IPS DF 19.7 (cell line): ENCODE data around the gene SIVA1.

Experiments
- DNase-seq: peaks from one replicate; pipeline ENCODE4 v3.0.0-alpha.2; 2013; ENCODE audit warnings: low read depth, low spot score

SIVA1 gene

DNA sequence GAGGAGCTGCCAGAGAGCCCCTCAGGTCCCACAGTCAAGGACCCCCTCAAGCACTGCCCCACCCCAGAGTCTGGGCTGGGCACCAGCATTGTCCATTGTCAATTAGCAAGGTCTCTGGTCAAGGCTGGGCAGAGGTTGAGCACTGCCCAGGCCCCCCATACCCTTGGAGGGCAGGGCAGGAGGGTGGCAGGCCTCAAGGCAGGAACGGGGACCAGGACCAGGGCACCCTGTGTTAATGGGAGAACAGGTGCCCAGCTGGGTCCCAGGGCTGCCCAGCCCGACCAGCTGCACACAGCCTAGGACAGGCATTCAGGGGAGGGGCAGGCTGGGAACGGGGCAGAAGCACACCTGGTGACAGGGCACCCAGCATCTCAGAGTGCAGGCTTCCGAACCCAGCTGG, 18.4 kb downstream of the SIVA1 start:
- DNase-seq, result no peak

DNA sequence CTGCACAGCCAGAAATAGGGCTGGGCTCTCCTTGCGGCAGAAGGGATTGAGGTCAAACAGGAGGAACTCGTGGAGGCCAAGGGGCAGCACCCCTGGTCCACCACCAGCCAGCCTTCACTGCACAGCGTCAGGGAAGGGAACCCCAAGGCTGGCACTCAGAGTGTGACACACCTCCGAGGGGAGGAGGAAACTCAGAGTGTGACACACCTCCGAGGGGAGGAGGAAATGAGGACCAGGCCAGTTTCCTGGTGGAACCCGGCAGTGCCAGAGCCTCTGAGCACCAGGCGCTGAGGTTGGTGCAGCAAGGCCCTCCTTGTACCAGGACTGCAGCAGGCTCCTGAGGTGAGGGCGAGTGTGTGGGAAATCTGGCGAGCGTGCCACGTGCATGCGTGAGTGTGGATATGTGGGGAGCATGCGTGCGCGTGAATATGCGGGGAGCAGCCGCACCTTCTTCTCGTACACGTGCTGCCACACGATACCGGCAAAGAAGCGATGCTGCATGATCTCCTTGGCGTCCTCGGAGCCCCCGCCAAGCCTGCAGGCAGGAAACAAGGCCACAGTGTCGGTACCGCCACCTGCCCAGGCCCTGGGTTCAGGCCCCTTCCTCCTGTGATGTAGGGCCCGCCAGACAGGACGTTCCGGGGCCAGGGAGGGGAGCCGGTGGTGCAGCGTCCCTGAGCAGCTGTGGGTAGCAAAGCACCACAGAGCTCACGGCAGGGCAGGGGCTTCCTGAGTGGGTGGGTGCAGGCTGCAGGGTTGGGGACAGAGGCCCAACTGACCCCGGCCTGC, 19.2 kb downstream of the SIVA1 start:
- DNase-seq, result no peak

DNA sequence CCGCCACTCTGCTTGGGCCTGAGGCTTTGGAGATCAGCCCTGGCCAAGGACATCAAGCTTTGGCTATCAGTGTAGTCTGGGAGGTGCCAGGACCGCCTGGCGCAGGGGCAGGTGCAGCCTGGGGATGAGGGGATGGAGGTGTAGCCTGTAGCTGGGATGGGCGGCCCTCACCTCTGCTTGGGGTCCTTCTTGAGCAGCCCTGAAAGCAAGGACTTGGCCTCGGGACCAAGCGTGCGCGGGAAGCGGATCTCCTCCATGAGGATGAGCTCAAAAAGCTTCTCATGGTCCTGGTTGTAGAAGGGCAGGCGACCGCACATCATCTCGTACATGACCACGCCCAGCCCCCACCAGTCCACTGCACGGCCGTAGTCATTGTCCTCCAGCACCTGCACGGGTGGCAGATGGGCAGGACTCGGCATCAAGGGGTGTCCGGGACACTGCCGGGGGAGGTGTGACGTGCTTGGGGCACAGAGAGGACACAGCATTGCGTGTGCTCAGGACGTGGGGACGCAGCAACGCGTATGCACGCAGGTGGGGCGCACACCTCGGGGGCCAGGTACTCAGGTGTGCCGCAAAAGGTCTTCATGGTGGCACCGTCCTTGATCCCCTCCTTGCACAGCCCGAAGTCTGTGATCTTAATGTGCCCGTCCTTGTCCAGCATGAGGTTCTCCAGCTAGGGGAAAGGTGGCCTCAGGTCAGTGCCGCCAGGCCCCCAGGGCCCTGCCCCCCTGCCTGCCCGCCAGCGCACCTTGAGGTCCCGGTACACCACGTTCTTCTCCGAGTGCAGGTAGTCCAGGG, 20.0 kb downstream of the SIVA1 start:
- no peak for DNase-seq

DNA sequence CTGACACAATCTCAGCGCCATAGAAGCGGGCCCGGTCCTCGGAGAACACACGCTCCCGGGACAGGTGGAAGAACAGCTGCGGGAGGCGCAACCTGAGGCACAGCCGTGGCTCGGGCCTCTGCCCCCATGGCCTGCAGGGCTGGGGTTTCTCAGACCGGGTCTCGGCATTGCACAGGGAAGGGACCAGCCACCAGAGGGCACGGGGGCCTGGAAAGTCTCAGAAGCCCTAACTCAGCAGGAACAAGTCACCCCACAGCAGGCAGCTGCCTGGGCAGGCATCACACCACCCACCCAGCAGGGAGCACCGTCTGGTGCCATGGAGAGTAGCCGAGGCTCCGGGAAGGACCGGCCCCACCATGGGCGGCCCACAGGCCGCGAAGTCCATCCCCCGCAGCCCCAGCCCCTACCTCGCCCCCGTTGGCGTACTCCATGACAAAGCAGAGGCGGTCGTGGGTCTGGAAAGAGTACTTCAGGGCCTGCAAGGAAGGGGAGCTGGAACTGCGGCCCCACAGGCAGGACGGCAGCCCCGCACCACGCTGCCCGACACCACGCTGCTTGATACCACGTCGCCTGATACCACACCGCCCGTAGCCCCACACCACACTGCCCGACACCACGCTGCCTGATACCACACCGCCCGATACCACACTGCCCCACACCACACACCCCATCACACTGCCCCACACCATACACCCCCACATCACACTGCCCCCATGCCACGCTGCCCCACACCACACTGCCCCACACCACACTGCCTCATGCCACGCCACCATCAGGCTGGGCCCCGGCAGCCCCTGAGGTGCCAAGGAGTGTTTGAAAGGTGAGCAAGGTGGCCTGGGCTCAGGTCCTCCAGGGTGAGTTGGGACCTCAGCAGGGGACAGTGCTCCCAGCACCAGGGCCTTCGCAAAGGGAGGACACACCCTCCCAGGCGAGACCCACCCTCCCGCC, 20.8 kb downstream of the SIVA1 start:
- no peak for DNase-seq

DNA sequence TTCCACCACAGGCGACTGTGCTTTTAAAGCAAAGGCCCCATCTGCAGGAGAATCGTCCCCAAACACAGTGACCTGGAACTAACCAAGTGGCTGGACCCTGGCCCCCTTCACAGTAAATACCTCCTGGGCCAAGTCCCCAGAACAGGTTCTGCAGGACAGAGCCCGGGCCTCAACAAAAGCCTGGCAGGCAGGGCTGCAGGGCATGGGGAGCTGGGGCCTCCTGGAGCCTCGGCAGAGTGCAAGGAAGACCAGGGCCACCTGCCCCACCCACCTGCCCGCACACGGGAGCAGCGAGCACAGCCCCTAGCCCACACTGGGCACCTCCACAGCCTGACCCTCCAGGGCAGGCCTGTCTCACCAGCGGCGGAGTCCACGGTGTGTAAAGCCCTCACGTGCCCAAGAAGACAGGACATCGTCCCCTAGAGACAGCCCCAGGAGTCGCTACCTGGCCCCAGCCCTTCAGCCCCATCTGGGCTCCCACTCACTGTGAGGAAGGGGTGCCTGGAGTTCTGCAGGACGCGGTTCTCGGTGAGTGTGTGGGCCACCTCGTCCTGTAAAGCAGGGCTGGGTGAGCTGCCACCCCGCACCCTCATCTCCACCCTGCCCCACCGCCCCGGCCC, 21.6 kb downstream of the SIVA1 start:
- no peak for DNase-seq

DNA sequence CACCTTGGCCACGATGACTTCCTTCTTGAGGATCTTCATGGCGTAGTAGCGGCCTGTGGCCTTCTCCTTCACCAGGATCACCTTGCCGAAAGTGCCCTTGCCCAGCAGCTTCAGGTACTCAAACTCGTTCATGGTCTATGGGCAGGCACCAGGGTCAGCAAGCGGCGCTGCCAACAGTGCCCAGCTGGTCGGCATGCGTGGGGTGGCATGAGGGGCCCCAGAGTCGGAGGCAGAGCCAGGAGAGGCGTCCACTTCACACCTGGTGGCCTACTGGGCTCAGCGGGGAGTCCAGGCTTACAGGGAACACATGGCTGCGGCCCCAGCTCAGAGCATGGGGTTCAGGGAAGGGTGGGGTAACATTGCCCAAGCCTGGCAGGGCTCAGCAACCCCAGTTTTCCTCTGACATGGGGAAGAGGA, 22.1 kb downstream of the SIVA1 start:
- no peak for DNase-seq

DNA sequence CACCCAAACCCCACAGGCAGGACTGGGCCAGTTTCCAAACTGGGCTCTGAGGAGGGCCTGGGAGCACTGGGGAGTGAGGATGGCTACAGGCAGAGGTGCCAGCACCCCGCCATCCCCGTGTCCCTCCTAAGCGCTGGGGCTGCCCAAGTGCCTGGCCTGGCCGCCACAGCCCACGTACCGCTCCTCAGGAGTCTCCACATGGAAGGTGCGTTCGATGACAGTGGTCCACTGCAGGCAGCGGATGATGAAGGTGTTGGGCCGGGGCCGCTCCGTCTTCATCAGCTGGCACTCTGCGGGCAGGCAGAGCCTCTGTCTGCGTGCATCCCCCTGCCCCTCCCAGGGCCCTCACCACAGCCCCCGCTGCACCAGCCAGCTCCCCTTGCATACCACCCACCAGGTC, 23.5 kb downstream of the SIVA1 start:
- DNase-seq, result no peak

DNA sequence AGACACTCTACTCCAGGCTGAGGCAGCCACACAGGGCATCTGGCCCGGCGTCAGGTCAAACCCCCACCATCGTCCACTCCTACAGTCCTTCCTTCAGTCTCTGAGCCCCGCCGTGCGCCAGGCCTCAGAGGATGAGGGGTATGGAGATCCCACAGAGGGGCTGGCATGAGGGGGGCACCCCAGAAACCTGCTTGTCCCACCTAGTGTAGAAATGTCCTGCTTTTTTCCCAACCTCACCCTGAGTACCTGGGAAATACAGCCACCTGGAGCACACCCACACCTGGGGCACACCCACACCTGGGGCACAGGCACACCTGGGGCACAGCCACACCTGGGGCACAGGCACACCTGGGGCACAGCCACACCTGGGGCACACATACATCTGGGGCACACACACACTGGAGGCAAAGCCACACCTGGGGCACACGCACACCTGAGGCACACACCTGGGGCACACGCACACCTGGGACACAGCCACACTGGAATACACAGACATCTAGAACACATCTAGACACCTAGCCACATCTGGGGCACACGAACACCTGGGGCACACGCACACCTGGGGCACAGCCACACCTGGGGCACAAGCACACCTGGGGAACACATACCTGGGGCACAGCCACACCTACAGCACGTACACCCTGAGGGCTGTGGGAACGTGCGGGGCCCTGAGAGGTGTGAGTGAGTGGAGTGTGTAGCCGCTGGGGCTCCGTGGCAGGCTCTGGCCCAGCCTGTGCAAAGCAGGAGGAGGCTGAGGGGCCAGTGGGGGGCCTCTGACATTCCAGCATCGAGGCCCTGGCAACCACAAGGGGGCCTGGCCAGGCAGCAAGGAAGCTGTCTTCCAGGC, 24.2 kb downstream of the SIVA1 start:
- DNase-seq, result no peak

DNA sequence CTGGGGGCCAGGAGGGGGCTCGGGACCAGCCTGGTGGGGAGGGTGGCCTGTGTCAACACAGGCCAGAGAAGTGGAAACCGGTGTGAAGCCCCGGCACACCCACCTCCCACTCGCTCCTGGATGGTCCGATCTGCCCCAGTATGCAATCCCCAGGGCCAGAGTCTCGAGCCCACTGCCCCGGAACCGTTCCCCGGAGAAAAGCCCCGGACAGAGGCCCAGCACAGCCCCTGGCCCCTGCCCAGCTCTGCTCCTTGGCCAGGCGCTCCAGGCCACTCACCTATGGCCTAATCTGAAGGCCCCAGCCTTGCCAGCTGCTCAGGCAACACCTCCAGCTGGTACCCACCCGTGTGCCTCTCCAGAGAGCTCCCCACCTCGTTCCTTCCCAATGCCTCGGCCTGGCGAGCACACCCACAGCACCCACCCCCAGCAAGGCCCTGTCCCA, 24.9 kb downstream of the SIVA1 start:
- DNase-seq, result no peak

DNA sequence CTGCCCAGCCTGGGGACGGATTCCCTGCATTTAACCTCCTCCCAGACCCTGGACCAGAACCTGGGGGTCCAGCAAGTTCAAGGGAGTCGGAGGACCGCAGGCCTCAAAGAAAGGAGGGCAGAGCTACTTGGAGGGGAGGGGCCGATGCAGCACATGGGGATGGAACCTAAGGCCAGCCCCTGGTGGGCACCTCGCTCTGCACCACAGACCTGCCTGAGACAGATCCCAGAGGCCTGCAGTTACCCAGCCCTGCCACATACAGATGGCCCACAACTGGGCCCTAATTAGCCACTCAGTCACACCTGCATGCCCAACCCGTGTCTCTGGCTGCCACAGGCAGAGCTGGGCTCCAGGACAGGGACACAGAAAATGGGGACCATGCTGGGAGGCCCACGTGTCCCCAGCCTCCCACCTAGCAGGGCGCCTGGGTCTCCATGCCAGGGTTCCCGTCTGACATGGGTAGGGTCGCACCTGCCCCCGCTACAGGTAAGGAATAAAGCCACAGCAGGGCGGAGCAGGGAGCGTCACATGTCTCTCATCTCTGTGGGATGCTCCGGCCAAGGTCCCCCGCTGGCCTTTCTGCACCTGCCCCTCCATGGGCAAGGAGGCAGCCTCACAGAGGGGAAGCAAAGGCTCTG, 25.9 kb downstream of the SIVA1 start:
- DNase-seq, result no peak

DNA sequence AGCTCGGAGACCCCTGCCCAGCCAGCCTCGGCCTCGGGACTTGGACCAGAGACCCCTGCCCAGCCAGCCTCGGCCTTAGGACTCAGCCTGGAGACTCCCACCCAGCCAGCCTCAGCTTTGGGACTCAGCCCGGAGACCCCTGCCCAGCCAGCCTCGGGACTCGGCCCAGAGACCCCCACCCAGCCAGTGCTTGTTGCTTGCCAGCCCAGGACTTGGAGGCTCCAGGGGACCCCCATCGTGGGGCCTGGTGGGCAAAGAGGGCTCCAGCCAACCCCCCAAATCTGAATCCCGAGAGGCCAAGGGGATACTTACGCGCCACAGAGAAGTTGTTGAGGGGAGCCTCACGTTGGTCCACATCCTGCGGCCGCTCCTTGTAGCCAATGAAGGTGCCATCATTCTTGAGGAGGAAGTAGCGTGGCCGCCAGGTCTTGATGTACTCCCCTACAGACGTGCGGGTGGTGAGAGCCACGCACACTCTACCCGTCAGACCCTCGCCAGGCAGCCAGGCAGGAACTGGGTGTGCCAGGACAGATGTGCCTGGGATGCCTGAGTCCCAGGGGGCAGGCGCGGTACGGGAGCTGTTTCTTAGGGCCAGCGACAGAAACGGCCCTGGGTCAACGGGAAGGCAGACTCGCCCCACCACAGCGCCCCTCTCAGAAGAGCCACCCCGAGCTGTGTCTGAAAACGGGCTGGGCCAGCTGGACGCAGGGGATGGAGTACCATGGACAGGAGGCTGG, 27.0 kb downstream of the SIVA1 start:
- no peak for DNase-seq

DNA sequence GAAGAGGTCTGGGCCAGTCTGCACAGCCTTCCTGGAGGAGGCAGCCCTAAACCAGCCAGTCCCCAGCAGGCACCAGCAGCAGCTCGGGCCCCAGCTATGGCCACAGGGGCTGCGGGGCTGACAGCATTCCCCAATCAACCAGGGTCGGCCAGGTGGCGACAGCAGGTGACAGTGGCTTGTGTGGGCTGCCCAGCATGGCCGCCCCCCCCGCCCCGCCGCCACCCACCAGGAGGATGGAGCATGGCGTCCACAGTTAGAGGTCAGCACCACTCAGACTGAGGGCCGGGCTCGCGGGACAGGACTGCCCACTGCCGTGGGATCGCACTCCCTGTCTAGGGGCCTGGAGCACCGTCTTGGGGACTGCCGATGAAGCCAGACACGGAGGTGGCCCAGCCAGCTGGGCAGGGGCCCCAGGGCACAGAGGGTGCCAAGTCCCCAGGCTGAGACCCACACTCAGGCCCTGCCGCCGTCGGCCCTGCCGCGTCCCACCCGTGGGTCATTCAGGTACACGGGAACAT, 27.6 kb downstream of the SIVA1 start:
- DNase-seq, result no peak

DNA sequence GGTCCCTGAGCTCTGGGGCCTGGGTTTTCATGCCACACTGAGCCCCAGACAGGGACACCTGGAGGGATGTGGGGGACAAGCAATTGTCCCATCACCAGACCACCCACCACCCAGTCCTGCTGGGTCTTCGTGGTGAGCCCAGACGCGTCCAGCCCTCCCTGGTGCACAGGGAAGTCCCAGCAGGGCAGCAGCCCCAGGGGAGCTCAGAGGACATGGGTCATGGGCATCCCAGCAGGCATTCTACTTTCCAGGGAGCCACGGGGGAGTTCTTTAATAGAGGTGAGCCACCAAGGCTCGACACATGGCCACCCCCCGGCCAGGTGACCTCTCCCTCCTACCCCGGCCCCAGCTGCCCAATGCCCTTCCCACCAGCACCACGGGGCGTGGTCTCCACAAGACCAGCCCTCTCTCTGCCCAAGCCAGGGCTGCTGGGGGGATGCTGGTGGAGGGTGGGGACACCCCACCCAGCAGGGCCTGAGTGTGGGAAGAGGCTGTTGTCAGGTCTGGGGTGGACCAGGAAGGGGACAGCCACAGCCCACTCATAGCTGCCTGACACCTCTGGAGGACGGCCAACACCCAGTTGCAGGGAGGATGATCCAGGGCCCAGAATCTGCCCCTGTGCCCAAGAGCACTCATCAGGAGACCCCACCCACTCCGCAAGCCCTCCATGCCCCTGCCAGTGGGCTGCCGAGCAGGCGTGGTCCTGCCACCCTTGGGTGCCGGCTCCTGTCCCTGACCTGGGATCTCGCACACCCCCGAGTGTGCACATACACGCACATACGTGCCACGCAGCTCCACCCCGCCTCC, 28.5 kb downstream of the SIVA1 start:
- no peak for DNase-seq

DNA sequence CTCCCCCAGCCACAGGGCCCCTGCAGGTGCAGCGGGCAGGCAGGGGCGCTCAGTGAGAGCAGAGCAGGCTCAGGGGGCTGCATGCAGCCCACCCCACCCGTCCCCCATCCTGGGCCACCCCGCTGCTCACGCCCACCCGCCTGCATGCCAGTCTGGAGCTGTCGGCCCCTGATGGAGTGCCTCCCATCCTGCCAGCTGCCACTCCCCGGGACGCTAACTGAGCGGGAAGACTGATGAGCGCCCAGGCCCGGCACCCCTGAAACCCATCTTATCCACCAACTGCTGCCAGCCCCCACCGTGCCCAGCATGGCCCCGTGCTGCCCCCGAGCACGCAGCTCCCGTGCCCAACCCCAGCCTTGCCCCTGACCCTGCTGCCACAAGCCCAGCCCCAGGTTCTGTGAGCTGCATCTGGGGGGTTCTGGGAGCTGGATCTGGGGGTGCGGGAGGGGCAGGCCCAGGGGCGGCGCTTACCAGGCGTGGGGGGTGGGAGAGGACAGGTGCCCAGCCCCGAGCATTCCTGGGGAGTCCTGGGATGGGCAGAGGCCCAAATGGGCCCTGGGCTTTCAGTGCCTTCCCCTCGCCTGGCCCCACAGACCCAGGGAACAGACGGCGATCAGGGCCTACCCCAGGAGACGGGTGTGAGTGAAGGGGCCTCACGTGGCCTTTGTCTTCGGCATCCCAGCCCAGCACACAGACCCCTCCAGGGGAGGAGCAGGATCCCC, 29.3 kb downstream of the SIVA1 start:
- no peak for DNase-seq

DNA sequence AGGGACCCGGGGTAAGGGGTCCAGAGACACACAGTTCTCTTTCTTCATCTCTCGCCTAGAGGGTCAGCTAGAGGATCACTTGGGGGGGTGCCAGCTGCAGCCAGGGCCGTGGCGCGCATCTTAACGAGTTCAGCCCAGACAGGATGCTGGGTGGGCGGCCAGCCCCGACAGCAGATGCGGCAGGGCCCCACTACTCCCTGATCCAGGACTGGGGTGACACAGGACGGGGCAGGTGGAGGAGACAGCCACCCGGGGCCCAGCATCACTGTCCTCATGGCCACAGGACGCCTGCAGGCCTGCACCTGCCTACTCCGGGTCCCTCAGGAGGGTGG, 29.8 kb downstream of the SIVA1 start:
- no peak for DNase-seq

DNA sequence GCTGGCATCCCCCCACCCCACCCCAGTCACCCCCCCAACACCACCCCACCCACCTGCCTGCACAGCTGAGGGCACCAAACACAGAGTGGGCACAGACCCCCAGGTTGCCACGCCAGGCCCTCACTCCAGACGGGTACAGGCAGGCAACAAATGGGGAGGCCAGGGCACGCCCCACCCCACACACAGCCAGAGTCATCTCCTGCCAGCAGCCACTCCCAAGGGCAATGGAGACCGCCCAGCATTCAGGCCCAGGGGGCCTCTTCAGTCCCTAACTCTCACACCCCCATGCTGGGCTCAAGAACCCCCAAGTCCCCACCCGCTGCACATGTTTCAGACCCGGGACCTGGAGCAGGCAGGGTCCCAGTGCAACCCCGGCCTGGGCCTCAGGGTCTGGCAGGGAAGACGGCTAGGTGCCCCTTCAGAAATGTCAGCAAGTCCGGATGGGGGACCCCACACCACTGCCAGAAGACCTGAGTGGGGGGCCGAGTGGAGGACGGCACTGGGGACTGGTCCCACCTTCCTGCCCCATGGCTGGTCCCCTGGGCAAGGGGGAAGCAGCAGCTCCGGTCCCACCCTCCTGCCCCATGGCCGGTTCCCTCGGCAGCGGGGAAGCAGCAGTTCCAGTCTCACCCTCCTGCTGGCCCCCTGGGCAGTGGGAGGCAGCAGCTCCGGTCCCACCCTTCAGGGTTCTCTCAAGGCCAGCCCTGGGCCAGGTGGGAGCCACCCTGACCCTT, 30.7 kb downstream of the SIVA1 start:
- DNase-seq, result no peak

DNA sequence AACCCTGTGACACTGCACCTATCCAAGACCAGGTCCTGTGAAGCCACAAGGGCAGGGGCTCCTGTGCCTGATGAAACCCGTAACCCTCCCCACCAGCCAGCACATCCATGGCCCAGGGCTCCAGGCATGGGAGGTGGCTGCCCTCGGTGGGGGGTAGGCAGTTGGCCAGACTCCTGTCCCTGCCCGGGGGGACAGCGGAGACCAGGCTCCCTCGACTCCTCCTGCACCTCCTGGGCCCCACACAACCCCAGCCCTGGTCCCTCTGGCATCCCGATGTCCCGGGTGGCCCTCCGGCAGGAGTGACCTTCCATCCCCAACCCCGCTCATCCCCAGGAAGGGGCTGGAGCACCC, 31.2 kb downstream of the SIVA1 start:
- DNase-seq, result no peak
